Amniotic epithelial cell (primary cell): ENCODE results near the gene SNRNP27.
"Not testable (repeated sequence)": the region's sequence is repeated elsewhere in the genome, so short reads cannot be mapped to it uniquely, and the experiment has no call there.

Experiments used
- DNase-seq: peaks from one replicate; pipeline ENCODE4 v3.0.0-alpha.2; 2010; ENCODE audit warnings: low read depth

Gene SNRNP27, protein sequence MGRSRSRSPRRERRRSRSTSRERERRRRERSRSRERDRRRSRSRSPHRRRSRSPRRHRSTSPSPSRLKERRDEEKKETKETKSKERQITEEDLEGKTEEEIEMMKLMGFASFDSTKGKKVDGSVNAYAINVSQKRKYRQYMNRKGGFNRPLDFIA

DNA sequence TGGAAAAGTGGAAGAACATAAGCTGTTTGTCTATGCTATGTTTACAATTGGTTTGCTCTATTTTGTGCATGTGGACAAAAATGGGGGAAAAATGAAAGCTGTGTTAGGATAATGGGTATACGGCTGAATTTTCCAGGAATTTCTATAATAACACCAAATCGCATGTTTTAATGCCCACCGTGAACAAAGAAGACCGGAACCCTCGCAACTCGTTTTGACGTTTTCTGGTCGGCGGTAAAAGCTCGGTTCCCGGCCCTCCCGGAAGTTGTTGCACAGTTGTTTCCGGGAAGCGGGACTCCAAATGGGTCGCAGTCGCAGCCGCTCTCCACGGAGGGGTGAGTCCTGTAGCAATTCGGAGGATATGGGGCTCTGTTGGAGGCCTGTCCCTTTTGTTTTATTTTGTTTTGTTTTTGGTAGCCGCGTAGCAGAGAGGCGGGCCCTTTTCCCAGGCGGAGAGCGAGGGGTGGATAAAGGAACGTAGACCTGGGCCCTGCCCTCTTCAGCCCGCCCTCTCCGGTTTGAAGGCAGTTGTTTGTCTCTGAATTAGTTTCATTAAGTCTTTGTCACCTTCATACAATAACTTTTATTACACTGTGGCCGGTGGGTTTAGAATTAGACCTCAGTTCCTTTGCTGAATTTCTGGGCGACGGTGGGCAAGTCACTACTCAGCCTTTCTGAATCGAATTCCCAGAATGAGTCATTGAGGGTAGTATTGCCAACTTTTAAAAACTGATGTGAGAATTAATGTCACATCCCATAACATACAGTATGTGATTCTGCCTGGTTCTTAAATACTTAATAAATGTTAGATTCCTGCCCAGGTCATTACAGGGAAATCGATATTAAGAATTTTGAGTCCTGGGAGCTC lies at the start of gene SNRNP27:
Gene SNRNP27 (plus strand): TSS at position 273 of the 868 bp plus-strand sequence. CDS start 29 bp downstream, at position 302.
- DNase-seq, result peak; percentile 76

DNA sequence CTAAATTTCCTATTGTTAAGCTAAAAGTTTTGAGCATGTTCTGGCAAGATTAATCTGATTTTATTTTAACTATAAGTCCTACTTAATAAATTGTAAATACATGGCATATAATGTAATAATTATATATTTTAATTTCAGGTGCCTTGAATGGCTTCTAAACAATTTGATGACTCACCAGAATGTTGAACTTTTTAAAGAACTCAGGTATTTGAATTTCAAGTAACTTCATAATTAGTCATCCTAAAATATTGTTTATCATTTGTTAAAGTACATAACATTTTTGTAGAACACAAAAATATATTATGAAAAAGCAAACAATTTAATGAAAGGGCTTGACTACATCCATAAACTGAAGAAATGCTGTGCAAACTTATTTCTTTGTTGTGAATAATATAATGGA lies 49.8 kb upstream of the SNRNP27 start:
- DNase-seq, result no peak

DNA sequence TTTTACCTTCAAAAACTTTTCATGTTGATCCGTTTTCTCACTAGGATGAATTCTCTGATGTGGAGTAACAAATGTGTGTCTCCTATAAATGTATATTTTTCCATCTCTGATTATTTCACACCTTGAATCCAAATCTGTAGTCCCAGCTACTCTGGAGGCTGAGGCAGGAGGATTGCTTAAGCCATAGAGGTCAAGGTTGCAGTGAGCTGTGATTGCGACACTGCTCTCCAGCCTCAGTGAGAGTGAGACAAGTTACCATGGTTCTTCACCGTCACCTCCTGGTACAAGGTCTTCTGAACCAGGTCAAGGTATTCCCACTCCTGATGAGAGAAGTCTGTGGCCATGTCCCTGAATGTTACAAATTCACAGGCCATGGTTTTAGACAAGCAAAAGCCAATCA lies 49.2 kb upstream of the SNRNP27 start:
- no peak for DNase-seq

DNA sequence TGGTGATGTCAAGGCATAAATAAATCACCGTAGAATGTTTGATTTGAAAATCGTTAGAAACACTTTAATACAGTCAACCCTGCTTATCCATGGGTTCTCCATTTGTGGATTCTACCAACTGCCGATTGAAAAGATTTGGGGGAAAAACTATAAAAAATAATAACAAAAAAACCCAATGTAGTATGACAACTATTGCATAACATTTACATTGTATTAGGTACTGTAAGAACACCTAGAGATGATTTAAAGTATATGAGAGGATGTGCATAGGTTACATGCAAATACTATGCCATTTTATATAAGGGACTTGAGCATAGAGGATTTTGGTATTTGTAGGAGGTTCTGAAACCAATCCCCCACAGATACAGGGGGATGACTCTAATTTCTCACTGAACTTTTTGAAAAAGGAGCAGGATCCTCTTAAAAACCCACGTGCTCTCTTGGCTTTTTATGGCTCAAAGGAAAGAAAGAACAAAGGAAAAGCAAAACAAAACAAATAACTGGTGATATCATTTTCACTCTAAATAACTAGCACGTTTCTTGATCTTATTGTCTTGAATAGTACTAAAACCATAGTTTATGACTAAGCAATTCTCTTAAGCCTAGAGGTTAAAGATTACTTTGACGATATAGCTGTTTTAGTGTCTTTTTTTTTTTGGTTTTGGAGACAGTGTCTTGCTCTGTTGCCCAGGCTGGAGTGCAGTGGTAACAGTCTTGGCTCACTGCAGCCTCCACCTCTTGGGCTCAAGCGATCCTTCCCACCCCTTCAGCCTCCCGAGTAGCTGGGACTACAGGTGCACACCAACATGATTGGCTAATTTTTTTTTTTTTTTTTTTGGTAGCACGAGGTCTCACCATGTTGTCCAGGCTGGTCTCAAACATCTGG lies 47.3 kb upstream of the SNRNP27 start:
- no peak for DNase-seq

DNA sequence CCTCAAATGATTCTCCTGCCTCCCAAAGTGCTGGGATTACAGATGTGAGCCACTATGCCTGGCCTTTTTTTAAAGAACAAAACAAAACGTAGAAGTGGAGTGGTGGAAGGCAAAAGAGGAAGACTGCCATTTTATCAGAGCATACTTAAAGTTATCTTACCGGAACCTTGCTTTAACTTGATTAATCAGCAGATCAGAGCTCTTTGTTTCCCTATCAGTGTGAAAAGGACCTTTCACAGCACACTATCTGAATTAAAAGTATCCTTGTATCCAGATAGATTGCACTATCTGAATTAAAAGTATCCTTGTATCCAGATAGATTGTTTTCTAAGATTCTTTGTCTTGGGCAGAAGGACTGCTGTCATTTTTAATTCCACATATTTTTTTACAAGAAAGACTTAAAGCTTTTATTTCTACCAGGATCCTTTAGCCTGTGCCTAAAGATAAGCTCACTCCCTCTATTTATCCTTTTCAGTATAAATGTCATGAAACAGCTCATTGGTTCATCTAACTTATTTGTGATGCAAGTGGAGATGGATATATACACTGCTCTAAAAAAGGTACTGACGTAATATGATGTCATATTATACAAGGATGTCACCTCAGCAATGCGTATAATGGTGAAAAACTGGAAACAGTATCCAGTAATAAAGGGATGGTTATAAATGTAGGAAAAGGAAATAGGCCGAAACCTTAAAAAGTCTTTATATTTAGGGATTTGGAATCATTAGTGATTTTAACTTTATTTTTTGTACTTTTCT lies 46.5 kb upstream of the SNRNP27 start:
- DNase-seq, result no peak

DNA sequence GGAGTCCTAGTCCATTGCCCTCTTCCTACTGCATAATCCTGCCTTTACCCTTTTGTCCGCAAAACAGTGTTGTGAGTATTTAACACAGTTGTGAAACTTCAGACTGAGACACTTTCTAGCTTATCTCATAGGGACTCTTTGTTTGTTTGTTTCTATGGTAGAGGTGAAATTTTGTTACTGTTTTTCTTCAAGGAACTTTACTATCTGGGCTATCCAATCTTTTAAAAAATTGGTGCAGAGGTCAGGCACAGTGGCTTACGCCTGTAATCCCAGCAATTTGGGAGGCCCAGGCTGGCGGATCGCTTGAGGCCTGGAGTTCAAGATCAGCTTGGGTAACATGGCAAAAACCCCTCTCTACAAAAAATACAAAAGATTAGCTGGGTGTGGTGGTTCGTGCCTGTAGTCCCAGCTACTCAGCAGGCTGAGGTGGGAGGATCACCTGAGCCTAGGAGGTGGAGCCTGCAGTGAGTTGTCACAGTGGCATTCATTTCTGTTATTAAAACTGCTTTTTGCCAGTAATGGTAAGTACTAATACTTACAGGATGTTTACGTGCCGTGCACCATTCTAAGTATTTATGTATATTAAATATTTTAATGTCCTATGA lies 45.5 kb upstream of the SNRNP27 start:
- DNase-seq, result peak; percentile 15

DNA sequence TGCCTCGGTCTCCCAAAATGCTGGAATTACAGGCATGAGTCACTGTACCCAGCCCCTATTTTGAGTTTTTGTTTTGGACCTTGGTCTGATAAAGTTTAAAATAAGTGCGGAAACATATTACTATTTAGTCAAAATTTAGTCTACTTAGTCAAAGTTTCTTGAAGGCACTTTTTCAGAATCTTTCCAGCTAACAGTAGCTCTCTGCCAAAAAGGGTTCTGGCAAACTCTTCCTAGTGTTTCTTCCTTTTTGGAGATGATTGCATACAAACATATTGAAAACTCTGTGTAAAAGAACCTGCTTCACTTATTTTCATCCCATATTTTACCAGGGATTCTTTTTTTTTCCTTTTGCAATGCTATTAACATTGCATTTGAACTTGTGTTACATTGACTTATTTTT lies 35.5 kb upstream of the SNRNP27 start:
- DNase-seq, result no peak

DNA sequence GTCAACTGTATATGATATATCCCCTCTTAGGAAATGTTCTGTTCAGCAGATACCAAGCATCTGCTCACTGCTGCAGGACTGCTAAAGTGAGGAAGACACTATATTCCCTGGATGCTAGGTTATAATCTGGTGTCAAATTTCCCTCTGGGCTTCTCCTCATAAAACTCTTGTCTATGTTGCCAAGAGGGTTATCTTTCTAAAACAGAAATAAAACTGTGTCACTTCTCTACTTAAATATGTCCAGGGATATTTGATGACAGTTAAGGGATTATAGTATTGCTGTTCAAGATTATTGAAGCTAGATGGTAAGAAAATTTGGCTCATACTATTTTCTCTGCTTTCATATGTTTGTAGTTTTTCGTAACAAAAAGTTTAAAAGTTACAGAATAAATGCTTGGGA lies 30.5 kb upstream of the SNRNP27 start:
- no peak for DNase-seq

DNA sequence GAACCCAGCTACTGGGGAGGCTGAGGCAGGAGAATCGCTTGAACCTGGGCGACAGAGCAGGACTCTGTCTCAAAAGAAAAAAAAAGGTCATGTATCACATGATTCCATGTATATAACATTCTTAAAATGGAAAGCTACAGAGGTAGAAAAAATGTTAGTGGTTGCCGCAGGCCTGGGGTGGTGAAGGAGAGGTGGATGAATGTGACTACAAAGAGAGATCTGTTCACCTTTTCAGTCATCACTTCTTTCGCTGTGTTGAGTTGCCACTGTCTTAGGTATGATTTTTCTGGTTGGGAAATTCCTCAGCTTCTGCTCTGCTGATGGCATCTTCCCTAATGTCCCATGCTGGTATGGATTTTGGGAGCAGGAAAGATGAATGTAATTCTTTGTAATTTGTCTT lies 5.3 kb upstream of the SNRNP27 start:
- DNase-seq, result no peak

DNA sequence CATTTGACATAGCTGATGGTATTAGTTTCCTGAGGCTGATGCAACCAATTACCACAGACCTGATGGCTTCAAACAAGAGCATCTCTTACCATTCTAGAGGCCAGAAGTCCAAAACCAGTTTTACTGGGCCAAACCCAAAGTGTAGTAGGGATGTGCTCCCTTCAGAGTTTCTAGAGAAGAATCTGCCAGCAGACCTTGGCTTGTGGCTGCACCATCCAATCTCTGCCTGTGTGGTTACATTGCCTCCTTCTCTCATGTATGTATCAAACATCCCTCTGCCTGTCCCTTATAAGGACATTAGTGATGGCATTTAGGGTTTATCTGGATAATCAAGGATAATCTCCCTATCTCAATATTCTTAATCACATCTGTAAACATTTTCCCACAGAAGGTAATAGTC lies 4.5 kb upstream of the SNRNP27 start:
- no peak for DNase-seq

DNA sequence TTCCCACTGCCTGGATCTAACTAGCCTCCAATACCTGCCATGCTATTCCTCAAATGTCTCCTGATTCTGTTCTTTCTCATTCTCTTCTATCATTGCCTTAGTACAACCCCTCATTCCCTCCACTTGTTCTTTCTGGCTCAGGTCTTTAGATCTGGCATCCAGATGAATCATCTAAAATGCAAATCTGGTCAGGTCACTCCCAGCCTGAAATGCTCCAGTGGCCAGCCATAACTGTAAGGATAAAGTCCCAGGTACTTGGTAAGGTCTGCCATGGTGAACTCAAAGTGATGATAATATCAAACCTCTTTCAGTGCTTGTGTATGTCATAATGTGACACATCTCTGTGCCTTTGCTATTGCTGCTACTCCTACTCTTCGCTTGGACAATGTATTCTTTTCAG lies 2.9 kb upstream of the SNRNP27 start:
- DNase-seq, result no peak

DNA sequence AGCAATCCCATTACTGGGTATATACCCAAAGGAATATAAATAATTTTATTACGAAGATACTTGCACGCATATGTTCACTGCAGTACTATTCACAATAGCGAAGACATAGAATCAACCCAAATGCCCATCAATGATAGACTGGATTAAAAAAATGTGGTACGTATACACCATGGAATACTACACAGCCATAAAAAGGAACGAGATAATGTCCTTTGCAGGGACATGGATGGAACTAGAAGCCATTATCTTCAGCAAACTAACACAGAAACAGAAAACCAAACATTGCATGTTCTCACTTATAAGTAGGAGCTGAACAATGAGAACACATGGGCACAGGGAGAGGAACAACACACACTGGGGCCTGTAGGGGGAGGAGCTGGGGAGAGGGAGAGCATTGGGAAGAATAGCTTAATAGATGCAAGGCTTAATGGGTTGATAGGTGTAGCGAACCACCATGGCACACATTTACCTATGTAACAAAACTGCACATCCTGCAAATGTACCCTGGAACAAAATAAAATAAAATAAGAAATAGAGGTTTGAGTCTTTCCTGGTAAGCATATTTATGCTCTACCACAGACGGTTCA lies 825 bp upstream of the SNRNP27 start:
- DNase-seq, result not testable (repeated sequence)

DNA sequence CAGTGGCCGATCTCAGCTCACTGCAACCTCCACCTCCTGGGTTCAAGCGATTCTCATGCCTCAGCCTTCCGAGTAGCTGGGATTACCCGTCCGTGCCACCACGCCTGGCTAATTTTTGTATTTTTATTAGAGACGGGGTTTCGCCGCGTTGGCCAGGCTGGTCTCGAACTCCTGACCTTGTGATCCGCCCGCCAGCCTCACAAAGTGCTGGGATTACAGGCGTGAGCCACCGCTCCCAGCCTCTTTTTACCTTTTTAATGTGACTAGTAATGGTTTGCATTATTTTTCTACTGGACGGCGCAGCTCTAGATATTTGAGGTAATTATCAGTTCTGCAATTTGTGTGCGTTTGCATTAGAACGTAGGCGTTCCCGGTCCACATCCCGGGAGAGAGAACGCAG lies 981 bp downstream of the SNRNP27 start:
- not testable (repeated sequence) for DNase-seq

DNA sequence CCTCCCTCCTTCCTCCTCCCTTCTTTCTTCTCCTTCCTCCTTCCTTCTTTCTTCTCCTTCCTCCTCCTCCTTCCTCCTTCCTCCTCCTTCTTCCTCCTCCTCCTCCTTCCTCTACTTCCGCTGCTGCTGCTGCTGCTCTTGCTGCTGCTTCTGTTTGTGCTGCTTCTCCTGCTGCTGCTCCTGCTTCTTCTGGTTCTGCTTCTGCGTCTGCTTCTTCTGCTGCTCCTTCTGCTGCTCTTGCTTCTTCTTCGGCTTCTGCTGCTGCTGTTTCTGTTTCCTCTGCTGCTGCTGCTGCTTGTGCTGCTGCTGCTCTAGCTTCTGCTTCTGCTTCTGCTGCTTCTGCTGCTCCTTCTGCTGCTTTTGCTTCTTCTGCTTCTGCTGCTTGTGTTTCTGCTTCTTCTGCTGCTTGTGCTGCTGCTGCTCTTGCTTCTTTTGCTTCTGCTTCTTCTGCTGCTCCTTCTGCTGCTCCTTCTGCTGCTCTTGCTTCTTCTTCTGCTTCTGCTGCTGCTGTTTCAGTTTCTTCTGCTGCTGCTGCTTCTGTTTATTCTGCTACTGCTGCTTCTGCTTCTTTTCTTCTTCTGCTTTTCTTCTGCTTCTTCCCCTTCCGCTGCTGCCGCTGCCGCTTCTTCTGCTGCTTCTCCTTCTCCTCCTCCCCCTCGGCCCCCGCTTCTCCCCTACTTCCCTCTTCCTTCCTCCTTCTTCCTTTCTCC lies 8.6 kb downstream of the SNRNP27 start:
- DNase-seq, result no peak

DNA sequence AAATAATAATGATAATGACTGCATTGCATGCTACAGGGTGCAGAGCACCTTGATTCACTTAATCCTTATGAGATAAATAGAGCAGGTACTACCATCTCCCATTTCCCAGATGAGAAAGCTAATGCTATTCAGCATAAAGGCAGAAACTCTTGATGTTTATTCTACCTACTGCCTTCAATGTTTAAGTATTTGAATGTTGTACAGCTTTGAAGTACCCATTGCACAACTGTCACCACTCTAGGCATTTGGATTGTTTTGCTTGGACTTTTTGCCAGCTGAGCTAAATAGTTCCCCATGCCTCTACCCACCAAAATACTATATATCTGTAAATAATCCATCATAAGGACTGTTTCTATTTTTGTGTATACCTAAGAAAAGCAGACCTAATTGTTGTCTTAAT lies 13.5 kb downstream of the SNRNP27 start:
- DNase-seq, result no peak

DNA sequence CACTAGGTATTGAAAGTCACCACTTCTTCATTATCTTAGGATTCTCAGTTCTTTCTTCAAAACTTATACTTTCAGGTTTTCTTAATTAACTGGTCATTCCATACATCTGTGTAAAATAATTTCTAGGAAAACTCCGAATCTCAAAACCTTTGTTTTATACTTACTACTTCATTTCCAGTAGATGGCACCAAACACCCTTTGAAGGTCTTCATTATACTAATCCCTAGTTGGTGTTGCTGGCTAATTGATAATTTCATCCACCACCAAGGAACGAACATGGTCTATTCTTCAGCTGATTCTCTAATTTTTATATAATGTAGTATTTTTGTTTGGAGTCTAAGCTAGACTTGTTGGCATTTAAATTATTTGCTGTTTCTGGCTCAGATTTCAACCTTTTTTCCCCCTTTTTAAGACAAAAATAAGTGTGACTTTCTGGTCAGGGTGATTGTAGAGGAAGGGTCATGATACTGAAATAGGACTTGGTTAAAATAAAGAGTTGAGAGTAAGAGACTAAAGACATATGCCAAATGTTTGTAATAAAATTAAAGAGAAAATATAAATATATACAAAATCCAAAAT lies 18.3 kb downstream of the SNRNP27 start:
- DNase-seq, result peak; percentile 51

DNA sequence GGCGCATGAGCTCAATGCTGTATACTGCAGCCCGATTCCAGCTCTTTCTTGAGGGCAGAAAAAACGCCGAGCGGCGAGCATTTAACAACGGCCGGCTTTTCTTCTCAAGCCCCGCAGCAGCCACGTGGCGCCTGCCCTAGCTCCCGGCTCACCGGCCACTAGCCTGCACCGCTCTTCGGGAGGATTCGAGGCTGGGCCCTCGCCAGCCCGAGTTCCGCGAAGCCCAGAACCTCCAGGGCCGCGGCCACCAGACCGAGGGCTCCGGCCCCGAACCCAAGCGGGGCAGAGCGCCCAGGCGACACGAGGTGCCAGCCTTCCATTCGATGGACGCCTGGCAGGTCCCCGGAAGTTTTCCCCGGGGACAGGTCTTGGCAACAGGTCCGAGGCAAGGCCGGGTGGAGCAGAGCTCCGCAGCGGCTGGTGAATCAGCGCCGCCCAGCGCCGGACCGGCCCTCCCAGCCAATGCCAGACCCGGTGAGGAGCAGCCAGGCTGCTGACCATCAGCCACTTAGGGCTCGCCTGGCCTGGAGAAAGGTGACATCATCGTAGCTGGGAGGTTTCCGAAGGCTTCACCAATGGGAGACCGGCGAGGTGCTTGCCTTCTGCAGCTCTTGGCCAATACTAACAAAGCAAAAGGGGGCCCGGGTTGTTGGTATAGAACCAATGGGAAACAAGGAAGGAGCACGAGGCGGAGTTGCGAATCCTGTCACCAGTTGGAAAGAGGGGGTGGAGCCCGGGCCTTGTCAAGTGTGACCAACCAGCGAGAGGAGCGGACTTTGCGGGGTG lies 20.6 kb downstream of the SNRNP27 start:
- peak; percentile 100 for DNase-seq

DNA sequence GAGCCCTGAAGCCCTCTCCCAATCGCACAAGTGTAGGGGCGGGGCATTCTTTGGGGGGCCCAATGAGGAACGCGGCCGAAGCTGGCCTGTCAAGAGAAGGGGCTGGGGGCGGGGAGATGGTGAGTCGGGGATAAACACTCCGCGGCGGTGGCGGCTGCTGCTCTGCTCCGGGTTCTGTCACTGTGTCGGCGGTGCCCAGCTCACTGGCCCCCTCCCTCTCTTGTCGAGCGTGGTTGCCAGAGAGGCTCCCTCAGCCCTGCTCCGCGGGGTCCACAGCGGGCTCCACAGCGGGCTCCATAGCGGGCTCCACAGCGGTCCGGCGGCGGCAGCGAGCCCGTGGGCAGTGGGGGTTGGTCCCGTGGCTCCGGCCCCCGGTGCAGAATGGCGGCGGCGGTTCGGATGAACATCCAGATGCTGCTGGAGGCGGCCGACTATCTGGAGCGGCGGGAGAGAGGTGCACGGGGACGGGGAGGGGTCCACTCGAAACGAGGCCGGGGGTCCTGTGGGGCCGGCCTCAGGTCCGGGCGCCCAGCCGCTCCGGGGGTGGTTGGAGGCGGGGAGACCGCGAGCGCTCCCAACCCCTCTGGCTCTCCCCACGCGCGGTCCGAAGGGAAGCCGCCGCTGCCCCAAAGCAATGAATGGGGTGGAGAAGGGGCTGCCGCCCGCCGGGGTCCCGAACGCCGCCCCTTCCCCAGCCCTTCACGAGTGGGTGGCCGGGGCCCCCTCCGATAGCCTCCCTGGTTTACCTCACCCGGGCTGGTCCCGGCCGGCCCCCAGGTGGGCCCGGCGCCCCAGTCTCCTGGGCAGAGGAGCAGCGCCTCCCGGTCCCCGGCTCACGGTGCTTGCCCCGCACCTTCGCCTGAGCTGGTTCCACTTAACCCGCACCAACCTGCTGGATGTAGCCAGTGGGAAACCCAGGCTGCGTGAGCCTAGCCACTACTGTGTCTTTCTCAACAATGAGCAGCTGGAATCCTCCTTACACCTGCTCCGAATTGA lies 21.5 kb downstream of the SNRNP27 start, which contains the start of gene MXD1:
Gene MXD1 (plus strand): TSS at position 160 of the 996 bp plus-strand sequence. CDS start 222 bp downstream, at position 382.
- DNase-seq, result no peak
